Measurements from ENCODE around the gene DUSP6.

The DUSP6 gene

DNA sequence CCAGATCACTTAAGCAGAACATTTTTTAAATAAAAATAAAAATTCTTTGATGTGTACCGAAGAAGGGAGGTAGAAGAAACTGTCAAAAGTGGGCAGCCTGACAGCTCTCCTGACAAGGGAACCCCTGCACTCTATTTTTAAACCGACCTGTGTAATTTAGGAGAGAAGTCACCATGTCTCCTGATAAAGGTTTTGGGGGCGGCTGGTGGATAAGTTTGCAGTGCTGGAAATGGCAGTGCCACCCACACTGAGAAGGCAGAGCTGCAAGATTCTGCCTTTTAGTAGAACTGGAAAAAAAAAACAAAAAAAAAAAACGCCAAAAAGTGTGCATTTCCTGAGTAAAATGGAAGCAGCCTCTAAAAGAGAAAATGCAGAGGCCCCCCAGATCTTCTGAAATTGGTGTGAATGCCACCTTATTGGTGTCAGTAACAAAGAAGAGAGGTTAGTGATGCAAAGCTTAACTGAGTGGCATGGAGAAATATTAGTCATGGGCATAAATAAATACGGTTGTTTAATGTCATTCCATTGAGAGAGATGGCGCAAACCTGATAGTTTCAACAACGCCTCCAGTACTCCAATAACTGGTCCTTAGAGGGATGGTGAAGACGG is 24.7 kb downstream of the DUSP6 start:
- no peak for DNase-seq

DNA sequence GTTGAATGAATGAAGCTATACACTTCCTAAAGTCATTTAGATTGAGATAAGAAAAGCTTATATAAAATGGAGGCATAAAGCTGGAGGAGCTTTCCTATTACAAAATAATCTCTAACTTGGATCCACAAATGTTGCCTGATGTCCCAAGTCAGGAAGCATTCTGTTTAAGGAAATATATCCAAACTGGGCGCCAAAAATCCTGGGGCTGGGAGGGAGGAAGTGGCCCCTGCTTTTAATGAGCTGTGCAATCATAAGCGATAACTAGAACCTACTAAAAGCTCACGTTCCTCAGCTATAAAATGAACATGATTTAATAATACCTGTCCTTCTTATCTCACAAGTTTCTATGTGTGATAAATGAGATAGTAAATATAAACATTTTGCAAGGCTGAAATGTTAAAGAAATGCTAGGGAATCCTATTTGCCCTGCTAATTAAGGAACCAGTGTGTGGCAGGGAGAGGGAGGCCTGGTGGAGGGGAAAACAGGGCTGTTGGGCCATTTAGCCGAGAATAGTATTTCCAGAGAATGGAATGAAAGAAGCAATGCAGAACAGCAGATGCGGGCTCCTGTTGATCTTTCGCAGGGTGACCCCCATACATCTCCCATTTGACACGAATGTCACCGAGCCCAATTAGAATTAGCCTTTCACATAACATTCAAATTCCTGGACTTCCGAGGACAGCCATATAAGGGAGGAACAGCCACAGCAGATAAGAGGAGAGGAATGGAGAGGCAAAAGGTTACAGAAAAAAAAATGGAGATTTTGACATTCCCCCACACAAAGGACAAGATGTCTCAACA is 25.9 kb downstream of the DUSP6 start:
- DNase-seq: no peak

GRCh38 chr12:89325495-89325894 is 26.8 kb downstream of the DUSP6 start:
- no peak for DNase-seq

DNA sequence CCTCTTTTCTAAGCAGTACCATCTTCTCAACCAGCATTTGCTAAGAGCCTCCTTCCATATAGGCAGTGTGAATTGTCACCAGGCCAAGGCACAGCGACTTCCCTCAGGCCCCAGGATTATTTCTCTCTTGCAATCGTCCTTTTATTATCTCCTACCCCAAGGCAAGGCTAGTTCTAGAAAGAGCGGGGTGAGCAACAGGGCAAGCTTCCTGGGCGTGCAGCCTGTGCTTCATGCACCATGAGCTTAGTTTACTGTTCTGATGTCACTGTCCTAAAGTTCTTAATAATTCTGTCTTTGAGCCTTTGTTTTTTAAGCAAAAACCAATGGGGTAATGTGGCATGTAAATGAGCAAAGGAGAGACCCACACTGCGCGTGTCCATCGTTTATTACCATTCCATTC is 27.9 kb downstream of the DUSP6 start:
- no peak for DNase-seq

- DNase-seq: no peak
Measured at GRCh38 chr12:89323568-89324218, 28.6 kb downstream of the DUSP6 start.

GRCh38 chr12:89320735-89321134 is 31.6 kb downstream of the DUSP6 start:
- no peak for DNase-seq

DNA sequence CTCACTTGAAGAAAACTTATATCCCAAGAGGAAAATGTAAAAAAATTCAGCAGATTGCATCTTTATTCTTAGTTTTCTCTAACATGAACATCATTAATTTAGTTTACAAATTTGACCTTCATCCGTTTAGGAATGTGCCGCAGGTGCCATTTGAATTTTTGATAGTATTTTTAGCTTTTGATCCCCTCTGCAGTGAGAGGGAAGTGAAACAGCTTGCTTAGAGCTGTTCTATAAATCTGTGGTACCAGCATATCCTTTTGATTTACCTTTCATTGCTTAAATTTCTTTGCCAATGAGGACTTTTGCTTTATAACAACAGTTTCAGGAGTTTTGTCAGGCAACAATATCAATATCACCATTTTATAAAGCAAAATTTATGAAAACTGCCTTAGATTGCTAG is 32.7 kb downstream of the DUSP6 start:
- DNase-seq: no peak

GRCh38 chr12:89319122-89319521 is 33.2 kb downstream of the DUSP6 start:
- DNase-seq: no peak

- no peak for DNase-seq
Measured at GRCh38 chr12:89316705-89317139, 35.6 kb downstream of the DUSP6 start.

- DNase-seq: no peak
Measured at GRCh38 chr12:89314060-89314761, 38.1 kb downstream of the DUSP6 start.

- no peak for DNase-seq
Measured at GRCh38 chr12:89311703-89312293, 40.5 kb downstream of the DUSP6 start.

- no peak for DNase-seq
Measured at GRCh38 chr12:89309815-89310214, 42.5 kb downstream of the DUSP6 start.

GRCh38 chr12:89309440-89309802 is 42.9 kb downstream of the DUSP6 start:
- DNase-seq: no peak

GRCh38 chr12:89307474-89308253 is 44.6 kb downstream of the DUSP6 start:
- DNase-seq: no peak

GRCh38 chr12:89306827-89307473 is 45.4 kb downstream of the DUSP6 start:
- no peak for DNase-seq

- no peak for DNase-seq
Measured at GRCh38 chr12:89305373-89305772, 46.9 kb downstream of the DUSP6 start.

DNA sequence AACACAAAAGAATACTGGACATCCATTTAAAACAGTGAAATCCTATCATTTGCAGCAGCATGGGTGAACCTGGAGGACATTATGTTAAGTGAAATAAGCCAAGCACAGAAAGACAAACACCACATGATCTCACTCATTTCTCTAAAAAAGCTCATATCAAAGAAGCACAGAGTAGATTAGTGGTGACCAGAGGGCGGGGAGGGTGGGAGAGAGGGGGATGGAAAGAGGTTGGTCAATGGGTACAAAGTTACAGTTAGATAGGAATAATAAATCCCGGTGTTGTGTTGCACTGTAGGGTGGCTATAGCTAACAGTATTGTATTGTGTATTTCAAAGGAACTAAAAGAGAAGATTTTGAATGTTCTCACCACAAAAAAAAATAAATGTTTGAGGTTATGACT is 52.4 kb downstream of the DUSP6 start:
- DNase-seq: no peak

GRCh38 chr12:89299417-89299816 is 52.9 kb downstream of the DUSP6 start:
- DNase-seq: no peak
